Activated CD4-positive, alpha-beta T cell treated with anti-CD3 and anti-CD28 coated beads for 4 hours (primary cell): Measurements from ENCODE around the gene DNAAF8.

Experiments
- DNase-seq, 2 donors: peaks; one replicate each; pipeline ENCODE4 v3.0.0-alpha.2; 2020

Gene DNAAF8

GRCh38 chr16:4787627-4788482 is 53.5 kb downstream of the DNAAF8 start, which contains the start of gene SEPTIN12:
Gene SEPTIN12, minus strand, starts transcription at chr16:4788345. Its CDS starts 700 bp downstream, at chr16:4787645.
- DNase-seq: no peak

DNA sequence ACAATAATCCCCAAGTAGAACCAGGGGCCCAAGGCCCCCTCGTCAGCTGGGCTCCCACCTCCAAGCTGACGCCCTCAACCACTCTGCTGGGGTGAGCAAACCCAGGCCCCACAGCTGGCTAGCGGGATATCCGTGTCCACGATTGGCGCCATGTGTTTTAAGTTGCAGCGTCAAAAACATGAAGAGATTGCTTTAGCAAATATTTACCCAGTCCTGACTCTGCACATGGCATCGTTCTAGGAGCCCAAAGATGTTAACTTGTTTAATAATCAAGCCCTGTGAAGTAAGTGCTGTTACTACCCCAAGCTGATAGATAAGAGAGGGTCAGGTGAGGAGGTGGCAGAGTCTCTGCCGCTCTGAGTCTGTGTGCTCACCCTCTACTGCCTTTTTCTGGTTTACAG is 54.2 kb downstream of the DNAAF8 start:
- no peak for DNase-seq

DNA sequence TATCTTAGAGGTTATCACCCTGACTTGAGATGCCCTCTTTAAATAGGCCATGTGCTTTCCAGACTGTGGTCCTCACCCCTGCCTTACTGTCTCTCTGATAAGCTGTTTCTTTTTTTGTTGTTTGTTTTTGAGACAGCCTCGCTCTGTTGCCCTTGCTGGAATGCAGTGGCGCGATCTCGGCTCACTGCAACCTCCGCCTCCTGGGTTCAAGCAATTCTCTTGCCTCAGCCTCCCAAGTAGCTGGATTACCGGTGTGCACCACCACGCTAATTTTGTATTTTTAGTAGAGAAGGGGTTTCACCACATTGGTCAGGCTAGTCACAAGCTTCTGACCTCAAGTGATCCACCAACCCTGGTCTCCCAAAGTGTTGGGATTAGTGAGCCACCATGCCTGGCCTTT is 54.6 kb downstream of the DNAAF8 start:
- DNase-seq: no peak

DNA sequence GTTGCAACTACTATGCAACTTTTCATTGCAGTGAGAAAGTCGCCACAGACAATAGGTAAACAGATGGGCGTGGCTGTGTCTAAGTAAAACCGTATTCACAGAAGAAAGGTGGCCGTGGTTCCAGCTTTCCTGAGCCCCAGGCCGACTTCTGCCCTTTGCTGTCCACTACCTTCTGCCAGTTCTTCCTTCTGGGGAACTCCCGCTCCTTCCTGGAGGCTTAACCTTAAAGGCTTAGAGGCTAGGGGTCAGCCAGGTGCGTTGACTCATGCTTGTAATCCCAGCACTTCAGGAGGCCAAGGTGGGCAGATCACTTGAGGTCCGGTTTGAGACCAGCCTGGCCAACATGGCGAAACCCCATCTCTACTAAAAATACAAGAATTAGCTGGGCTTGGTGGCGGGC is 55.9 kb downstream of the DNAAF8 start:
- no peak for DNase-seq

GRCh38 chr16:4790871-4791270 is 56.5 kb downstream of the DNAAF8 start:
- no peak for DNase-seq

DNA sequence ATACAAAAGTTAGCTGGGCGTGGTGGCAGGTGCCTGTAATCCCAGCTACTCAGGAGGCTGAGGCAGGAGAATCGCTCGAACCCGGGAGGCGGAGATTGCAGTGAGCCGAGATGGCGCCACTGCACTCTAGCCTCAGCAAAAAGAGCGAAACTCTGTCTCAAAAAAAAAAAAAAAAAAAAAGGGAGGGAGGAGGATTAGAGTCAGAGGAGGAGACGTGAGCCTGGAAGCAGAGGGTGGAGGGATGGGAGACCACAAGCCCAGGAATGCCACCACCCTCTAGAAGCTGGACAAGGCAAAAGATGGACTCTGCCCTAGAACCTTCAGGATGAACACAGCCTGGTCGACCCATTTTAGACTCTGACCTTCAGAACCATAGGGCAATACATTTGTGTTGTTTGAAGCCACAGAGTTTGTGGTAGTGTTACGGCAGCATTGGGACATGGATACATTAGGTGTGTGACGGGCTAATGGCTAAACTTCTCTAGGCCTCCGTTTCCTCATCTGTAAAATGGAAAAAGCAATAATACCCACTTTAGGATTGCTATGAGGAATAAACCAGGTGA is 58.7 kb downstream of the DNAAF8 start:
- DNase-seq: no peak

- DNase-seq: no peak
These were observed 61.0 kb downstream of the DNAAF8 start, which contains the start of gene SMIM22 for GRCh38 chr16:4795181-4795827. Gene SMIM22, plus strand, starts transcription at chr16:4795369. Its CDS starts 366 bp downstream, at chr16:4795735.

- DNase-seq: no peak
These were observed 61.7 kb downstream of the DNAAF8 start for GRCh38 chr16:4795828-4796572.

DNA sequence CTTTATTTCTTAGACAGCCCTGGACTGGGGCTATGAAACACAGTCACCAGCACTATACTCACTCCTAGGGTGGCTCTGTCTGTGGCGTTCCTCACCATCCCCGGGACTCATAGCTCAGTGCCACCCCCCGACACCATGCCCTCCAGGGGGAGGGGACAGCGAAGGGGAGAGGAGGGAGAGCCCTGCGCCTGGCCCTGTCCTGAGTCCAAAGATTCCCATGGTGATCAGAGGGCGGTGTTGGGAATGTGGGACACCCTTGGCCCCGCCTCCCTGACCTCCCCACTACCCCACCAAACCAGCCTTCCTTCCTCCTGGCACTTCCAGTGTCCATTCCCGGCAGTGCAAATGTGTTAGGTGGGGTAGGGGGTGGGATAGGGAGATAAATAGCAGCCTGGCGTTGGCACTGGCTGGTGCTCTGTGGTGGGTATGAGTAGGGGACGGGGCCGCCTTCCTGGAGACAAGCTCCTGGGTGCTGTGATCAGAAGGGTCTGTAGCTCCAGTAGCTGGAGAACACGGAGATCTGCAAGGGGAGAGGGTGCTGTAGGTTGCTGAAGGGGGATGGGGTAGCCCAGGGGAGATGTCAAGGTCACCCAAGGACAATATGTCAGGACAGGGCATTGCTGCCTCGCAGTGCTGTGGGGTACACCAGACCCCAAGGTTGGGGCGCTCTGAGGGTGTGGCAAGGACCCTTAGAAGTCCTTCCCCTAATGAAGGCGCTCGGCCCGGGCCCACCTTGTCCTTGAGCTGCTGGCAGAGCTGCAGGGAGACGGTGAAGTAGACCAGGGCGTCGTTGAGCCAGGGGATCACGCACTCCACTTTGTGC is 62.9 kb downstream of the DNAAF8 start:
- DNase-seq: no peak

DNA sequence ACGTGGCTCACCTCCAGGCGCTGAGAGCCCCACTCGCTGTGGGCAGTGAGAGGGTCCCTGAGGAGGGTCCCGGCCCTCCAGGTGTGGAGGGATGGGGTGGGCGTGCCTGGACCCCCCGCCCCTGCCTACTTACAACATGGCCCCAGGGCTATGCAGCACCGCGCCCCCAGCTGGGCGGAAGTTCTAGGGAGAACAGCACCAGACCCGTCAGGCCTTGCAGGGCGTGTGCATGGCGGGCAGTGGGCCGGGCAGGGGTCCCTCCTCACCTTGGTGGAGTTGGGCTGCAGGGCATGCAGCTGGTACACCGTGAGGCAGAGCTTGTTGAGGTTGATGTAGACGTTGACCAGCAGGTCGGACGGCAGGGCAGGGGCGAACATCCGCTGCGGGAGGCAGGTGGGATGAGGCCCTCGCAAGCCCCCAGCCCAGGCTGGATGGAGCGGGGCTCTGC is 63.5 kb downstream of the DNAAF8 start:
- no peak for DNase-seq

DNA sequence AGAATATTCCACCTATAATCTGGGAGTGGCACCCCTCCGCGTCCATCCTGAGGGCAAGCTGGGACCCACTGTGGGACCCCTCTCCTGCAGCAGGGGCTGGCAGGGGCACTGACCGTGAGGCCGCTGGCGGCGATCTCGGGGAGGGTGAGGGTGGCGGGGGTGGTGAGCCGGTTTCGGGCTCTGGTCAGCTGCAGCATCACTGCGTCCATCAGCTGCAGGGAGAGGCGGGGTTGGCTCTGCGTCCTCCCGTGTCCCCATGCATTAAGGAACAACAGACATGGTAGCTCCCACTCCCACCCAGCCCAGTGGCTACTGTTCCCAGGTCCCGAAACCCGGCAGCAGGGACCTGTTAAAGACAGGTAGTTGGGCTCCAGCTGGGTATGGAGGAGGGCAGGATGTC is 64.1 kb downstream of the DNAAF8 start:
- no peak for DNase-seq
